ENCODE measurements around the gene TOM1.

TOM1 gene

GRCh38 chr22:35313311-35314121 is 13.8 kb downstream of the TOM1 start:
- DNase-seq (ENCODE audit: insufficient read length, low spot score) (no peak), FAIRE-seq (peak; percentile 58)

GRCh38 chr22:35314161-35314942 is 14.7 kb downstream of the TOM1 start:
- no peak for FAIRE-seq
- DNase-seq (ENCODE audit: insufficient read length, low spot score) = no peak
- no peak for TF ChIP-seq TAF1 (IDR thresholded peaks at IDR 0.05; ENCODE audit: low read depth, low read length)
- TF ChIP-seq POLR2A (IDR thresholded peaks at IDR 0.05; ENCODE audit: low read depth, low read length) = no peak
- no peak for TF ChIP-seq PAX5 (IDR thresholded peaks at IDR 0.05; ENCODE audit: insufficient read depth, low read length, severe bottlenecking)
- TF ChIP-seq SPI1 (IDR thresholded peaks at IDR 0.05; ENCODE audit: low read depth, low read length) = no peak
- TF ChIP-seq POU2F2 (IDR thresholded peaks at IDR 0.05; ENCODE audit: low read depth, low read length) = no peak
- no peak for TF ChIP-seq POLR2AphosphoS5 (IDR thresholded peaks at IDR 0.05; ENCODE audit: low read depth, low read length)

More at GRCh38 chr22:35313311-35314121, 13.8 kb downstream of the TOM1 start:
- no peak for TF ChIP-seq POLR2A (IDR thresholded peaks at IDR 0.05; ENCODE audit: low read depth, low read length)
- TF ChIP-seq POLR2AphosphoS5 (IDR thresholded peaks at IDR 0.05; ENCODE audit: low read depth, low read length) = no peak
- TF ChIP-seq PAX5 (IDR thresholded peaks at IDR 0.05; ENCODE audit: insufficient read depth, low read length, severe bottlenecking) = no peak
- no peak for TF ChIP-seq SPI1 (IDR thresholded peaks at IDR 0.05; ENCODE audit: low read depth, low read length)
- TF ChIP-seq POU2F2 (IDR thresholded peaks at IDR 0.05; ENCODE audit: low read depth, low read length) = no peak
- TF ChIP-seq TAF1 (IDR thresholded peaks at IDR 0.05; ENCODE audit: low read depth, low read length) = no peak

- TF ChIP-seq SPI1 (IDR thresholded peaks at IDR 0.05; ENCODE audit: low read depth, low read length) (no peak), POLR2A (IDR thresholded peaks at IDR 0.05; ENCODE audit: low read depth, low read length) (no peak), POLR2AphosphoS5 (IDR thresholded peaks at IDR 0.05; ENCODE audit: low read depth, low read length) (no peak), POU2F2 (IDR thresholded peaks at IDR 0.05; ENCODE audit: low read depth, low read length) (no peak), PAX5 (IDR thresholded peaks at IDR 0.05; ENCODE audit: insufficient read depth, low read length, severe bottlenecking) (no peak), TAF1 (IDR thresholded peaks at IDR 0.05; ENCODE audit: low read depth, low read length) (no peak)
- FAIRE-seq = no peak
- DNase-seq (ENCODE audit: insufficient read length, low spot score) = no peak
Observed at GRCh38 chr22:35315141-35315854, 15.6 kb downstream of the TOM1 start.

- no peak for DNase-seq (ENCODE audit: insufficient read length, low spot score)
- no peak for TF ChIP-seq POU2F2 (IDR thresholded peaks at IDR 0.05; ENCODE audit: low read depth, low read length)
- no peak for TF ChIP-seq SPI1 (IDR thresholded peaks at IDR 0.05; ENCODE audit: low read depth, low read length)
- no peak for TF ChIP-seq POLR2A (IDR thresholded peaks at IDR 0.05; ENCODE audit: low read depth, low read length)
- no peak for TF ChIP-seq POLR2AphosphoS5 (IDR thresholded peaks at IDR 0.05; ENCODE audit: low read depth, low read length)
- TF ChIP-seq TAF1 (IDR thresholded peaks at IDR 0.05; ENCODE audit: low read depth, low read length) = no peak
- no peak for TF ChIP-seq PAX5 (IDR thresholded peaks at IDR 0.05; ENCODE audit: insufficient read depth, low read length, severe bottlenecking)
- FAIRE-seq = peak; percentile 23
Observed at GRCh38 chr22:35315855-35316745, 16.4 kb downstream of the TOM1 start.

- no peak for FAIRE-seq
- TF ChIP-seq SPI1 (IDR thresholded peaks at IDR 0.05; ENCODE audit: low read depth, low read length) = no peak
- TF ChIP-seq PAX5 (IDR thresholded peaks at IDR 0.05; ENCODE audit: insufficient read depth, low read length, severe bottlenecking) = no peak
- TF ChIP-seq POU2F2 (IDR thresholded peaks at IDR 0.05; ENCODE audit: low read depth, low read length) = no peak
- TF ChIP-seq POLR2A (IDR thresholded peaks at IDR 0.05; ENCODE audit: low read depth, low read length) = no peak
- no peak for TF ChIP-seq TAF1 (IDR thresholded peaks at IDR 0.05; ENCODE audit: low read depth, low read length)
- TF ChIP-seq POLR2AphosphoS5 (IDR thresholded peaks at IDR 0.05; ENCODE audit: low read depth, low read length) = no peak
Observed at GRCh38 chr22:35316751-35317150, 17.1 kb downstream of the TOM1 start.

GRCh38 chr22:35317680-35318290 is 18.1 kb downstream of the TOM1 start:
- TF ChIP-seq TAF1 (IDR thresholded peaks at IDR 0.05; ENCODE audit: low read depth, low read length) (no peak), POLR2AphosphoS5 (IDR thresholded peaks at IDR 0.05; ENCODE audit: low read depth, low read length) (no peak), POLR2A (IDR thresholded peaks at IDR 0.05; ENCODE audit: low read depth, low read length) (no peak), SPI1 (IDR thresholded peaks at IDR 0.05; ENCODE audit: low read depth, low read length) (no peak), POU2F2 (IDR thresholded peaks at IDR 0.05; ENCODE audit: low read depth, low read length) (no peak), PAX5 (IDR thresholded peaks at IDR 0.05; ENCODE audit: insufficient read depth, low read length, severe bottlenecking) (no peak)

More at GRCh38 chr22:35316751-35317150, 17.1 kb downstream of the TOM1 start:
- no peak for DNase-seq (ENCODE audit: insufficient read length, low spot score)

GRCh38 chr22:35318346-35319215 is 18.9 kb downstream of the TOM1 start:
- TF ChIP-seq PAX5 (IDR thresholded peaks at IDR 0.05; ENCODE audit: insufficient read depth, low read length, severe bottlenecking) (no peak), SPI1 (IDR thresholded peaks at IDR 0.05; ENCODE audit: low read depth, low read length) (no peak), POLR2A (IDR thresholded peaks at IDR 0.05; ENCODE audit: low read depth, low read length) (no peak), POLR2AphosphoS5 (IDR thresholded peaks at IDR 0.05; ENCODE audit: low read depth, low read length) (no peak), POU2F2 (IDR thresholded peaks at IDR 0.05; ENCODE audit: low read depth, low read length) (no peak), TAF1 (IDR thresholded peaks at IDR 0.05; ENCODE audit: low read depth, low read length) (no peak)
- DNase-seq (ENCODE audit: insufficient read length, low spot score) (no peak), FAIRE-seq (no peak)

More at GRCh38 chr22:35317680-35318290, 18.1 kb downstream of the TOM1 start:
- DNase-seq (ENCODE audit: insufficient read length, low spot score) (no peak), FAIRE-seq (no peak)
